Kidney glomerular epithelial cell (primary cell): ENCODE data around the gene ATP1A3.
"Not testable (repeated sequence)": the region's sequence is repeated elsewhere in the genome, so short reads cannot be mapped to it uniquely, and the experiment has no call there.

Experiments
- DNase-seq: peaks from one replicate; lab custom pipeline; 2025; lab: John Stamatoyannopoulos, UW

Gene ATP1A3

GRCh38 chr19:42010245-42011126 lies 16.5 kb upstream of the ATP1A3 start:
- DNase-seq: no peak

DNA sequence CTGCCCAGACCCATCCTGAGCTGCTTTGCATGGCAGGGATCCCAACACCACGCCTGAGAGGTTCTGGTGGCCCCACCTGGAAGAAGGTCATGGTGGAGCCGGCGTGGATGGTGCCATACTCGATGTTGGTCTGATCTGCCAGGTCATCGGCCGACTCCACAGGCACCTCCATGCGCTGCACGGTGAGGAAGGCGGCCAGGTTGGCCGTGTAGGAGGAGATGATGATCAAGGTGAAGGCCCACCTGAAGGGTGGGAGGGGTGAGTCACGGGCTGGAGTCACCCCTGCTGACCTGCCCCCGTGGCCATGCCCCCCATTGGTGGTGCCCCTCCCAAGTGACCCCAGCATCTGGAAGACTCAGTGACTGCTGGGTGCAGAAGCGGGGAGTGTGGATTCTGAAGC lies 12.5 kb upstream of the ATP1A3 start:
- DNase-seq: no peak

GRCh38 chr19:42005504-42005903 lies 11.5 kb upstream of the ATP1A3 start:
- no peak for DNase-seq

- DNase-seq: no peak
Observed at GRCh38 chr19:42003506-42004294, 9.7 kb upstream of the ATP1A3 start.

GRCh38 chr19:41999878-42000208 lies 5.8 kb upstream of the ATP1A3 start:
- no peak for DNase-seq

DNA sequence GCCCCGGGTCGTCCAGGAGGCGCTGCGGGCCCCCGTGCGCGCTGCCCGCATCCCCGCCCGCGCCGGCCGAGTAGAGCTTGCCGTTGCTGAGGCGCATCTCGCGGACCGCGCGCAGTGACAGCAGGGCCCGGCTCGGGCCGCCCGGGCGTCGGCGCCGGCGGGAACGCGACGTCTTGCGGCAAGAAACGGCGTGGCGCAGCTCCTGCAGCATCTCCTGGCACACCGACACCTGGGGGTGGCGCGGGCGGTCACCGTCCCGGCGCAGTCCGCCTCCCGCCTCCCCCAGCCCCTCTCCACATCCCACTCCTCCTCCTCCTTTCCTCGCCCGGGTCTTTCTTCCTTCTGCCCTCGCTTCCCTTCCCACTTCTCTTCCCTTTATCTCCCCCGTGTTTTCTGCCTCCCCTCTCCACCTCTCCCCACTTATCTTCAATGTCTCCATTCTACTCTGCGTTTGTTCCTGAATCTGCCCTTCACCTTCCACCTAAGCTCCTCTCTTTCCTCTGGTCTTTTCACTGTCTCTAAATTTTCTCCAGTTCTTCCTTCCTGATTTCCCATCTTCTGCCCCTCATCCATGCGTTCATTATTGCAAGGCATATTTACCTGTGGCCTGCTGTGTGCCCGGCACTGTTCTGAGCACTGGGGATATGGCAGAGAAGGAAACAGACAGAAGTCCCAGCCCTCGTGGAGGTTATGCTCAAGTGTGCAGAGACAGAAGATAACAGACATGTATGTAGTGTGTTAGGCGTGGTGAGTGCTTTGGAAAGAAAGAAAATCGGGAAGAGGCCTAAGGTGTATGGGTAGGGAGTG lies 5.2 kb upstream of the ATP1A3 start:
- no peak for DNase-seq

DNA sequence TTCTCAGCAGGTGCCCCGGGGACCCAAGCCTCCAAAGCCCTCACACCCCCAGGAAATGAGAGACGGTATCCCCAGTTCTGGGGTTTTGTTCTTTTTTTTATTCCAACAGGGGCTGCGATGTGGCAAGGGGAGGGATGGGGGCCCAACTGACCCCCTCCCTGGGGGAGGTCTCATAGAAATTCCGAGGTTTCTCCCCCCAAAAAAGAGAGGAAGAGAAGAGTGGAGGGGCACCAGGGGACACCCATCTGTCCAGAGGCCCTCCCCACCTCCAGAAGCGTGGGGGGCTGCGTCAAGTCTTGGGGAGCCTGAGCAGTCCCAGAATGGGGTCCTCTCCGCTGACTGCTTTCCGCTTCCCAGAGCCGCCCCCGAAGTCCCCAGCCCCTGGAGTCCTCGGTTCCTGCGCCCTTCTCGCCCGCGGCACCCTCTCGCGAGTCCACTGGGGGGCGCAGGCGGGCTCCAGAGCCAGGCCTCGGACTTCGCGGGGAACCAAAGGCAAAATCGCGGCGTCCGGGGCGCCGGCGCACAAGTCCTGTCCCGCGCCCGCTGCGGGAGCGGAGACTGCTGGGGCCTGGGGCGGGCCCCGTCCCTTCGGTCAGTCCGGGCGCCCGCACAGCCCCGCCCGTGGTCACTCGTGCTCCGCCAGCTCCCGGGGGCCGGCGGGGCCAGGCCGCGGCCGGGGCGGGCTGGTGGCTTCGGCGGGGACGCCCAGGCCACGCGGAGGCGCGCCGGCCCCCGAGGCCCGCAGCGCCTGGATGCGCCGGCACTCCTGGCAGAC lies 4.4 kb upstream of the ATP1A3 start:
- DNase-seq: no peak

- no peak for DNase-seq
Observed at GRCh38 chr19:41997851-41998229, 3.8 kb upstream of the ATP1A3 start.

DNA sequence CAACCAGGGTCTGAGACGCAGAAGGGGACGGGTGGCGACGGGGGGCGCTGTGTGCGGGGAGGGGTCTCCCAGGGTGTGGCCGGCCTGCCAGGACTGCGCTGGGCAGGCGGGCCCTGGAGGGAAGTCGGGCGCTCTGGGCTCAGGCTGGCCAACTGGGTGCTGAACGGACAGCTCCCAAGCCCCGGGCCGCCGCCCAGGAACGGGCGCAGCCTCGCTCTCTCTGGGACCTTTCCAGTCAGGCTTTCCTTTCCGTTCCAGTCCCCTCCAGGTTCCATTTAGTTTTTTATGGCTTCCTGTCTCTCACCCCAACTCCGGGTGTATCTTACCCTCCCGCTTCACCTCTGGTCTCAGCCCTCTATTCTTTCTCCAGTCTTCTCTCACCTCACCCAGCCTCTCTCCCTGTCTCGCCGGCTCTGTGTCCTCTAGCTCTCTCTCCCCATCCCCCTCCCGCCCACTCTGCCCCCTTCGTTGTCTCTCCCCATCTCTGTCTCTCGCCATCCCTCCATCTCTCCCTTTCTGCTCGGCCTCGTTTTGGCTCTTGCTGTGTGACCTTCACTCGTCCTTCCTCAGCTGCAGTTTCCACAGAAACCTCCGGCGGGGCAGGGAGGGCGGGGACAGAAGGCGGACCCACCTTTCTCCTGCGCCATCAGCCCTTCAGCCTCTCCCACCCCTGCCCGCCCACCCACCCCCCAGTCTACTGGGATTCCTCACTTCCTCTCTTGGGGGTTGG lies 3.3 kb upstream of the ATP1A3 start:
- peak; percentile 6 for DNase-seq

- no peak for DNase-seq
Observed at GRCh38 chr19:41995959-41996797, 2.1 kb upstream of the ATP1A3 start.

GRCh38 chr19:41994994-41995958 lies 1.2 kb upstream of the ATP1A3 start:
- no peak for DNase-seq

DNA sequence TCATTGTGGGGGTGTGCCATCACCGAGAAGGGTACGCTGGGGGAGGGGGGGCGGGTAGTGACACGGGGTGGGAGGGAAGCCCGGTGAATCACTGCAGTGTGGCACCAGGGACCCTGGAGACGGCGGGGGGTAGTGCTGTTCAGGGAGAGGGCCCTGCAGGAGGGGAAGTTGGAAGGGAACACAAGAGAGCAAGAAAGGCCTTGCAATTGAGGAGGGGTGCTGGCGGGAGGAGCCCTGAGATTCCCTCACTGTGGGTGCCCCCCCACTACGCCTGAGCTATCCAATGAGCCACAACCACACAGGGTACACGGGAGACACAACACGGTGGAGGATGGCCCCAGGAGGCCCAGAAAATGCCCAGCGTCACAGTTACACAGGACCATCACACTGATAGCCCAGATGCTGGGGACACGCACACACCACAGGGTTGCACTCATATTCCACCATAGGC lies 516 bp upstream of the ATP1A3 start:
- DNase-seq: no peak

DNA sequence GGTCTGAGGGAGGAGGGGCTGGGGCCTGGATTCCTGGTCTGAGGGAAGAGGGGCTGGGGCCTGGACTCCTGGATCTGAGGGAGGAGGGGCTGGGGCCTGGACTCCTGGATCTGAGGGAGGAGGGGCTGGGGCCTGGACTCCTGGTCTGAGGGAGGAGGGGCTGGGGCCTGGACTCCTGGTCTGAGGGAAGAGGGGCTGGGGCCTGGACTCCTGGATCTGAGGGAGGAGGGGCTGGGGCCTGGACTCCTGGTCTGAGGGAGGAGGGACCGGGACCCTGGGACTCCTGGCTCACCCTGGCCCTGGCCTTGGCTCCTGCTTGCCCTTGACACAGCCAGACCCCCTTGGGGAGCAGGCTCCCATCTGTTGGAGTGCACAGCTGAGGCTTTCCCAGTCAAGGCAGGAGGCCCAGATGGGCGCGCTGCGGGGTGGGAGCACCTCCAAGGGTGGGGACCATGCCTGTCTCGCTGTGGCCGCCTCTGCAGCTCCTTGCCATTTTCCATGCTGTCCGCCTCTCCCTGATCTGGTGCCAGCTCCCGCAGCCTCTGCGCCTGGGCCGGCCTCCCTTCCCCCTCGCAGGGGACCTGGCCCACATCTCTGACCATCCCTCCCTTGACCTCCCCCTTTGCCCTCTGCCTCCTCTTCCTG lies 2.0 kb downstream of the ATP1A3 start:
- DNase-seq: not testable (repeated sequence)

DNA sequence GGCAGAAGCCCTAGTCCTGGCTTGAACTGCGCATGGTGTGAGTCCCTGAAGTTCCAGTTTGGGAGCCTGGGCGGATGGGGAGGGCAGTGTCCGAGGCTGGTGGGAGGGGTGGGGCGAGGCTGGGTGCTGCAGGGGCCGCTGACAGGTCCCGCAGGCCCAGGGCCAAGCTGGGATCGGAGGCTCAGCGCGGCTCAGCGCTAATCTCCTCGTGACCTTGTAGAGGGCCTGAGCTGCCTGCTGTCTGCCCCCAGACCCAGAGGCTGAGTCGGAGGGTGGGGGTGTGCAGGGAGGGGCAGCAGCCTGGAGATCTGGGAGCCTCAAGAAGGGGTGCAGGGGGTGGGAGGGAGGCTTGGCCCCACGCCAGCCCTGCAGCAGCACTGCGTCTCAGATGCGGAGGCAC lies 3.0 kb downstream of the ATP1A3 start:
- no peak for DNase-seq

DNA sequence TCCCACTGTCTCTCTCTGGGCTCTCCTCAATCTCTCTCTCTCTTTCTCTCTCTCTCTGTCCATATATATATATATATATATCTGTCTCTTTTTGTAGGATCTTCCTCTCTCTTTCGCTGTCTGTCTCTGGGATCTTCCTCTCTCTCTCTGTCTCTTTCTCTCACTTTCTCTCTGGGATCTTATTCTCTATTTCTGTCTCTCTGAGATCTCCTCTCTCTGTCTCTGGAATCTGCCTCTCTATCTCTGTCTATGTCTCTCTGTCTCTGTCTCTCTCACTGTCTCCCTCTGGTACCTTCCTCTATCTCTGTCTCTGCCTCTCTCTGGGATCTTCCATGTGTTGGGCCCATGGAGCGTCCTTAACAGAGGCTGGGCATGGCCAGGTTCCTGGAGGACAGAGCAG lies 3.4 kb downstream of the ATP1A3 start:
- no peak for DNase-seq

DNA sequence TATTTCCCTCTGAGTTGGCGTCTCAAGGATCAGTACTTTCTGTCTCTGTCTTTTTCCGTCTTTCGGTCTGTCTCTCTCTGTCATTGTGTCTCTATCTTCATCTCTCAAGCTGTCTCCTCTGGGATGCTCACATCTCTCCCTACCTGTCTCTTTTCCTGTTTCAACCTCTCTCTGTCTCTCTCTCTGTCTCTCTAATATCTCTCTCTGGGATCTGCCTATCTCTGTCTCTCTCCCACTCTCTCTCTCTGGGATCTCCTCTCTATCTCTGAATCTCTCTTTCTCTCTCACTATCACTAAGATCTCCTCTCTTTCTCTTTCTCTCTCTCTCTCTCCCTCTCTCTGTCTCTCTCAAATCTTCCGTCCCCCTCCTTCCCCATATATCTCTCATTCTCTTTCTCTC lies 4.0 kb downstream of the ATP1A3 start:
- DNase-seq: no peak

DNA sequence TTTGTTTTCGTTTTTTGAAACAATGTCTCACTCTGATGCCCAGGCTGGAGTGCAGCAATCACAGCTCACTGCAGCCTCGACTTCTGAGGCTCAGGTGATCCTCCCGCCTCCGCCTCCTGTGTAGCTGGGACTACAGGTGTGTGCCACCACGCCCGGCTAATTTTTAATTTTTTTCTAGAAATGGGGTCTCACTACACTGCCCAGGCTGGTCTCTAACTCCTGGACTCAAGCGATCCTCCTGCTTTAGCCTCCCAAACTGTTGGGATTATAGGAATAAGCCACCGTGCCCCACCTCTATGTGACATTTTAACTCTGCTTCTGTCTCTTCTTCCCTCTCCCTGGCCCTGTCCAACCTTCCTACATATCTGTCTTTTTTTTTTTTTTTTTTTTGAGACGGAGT lies 5.1 kb downstream of the ATP1A3 start:
- no peak for DNase-seq

DNA sequence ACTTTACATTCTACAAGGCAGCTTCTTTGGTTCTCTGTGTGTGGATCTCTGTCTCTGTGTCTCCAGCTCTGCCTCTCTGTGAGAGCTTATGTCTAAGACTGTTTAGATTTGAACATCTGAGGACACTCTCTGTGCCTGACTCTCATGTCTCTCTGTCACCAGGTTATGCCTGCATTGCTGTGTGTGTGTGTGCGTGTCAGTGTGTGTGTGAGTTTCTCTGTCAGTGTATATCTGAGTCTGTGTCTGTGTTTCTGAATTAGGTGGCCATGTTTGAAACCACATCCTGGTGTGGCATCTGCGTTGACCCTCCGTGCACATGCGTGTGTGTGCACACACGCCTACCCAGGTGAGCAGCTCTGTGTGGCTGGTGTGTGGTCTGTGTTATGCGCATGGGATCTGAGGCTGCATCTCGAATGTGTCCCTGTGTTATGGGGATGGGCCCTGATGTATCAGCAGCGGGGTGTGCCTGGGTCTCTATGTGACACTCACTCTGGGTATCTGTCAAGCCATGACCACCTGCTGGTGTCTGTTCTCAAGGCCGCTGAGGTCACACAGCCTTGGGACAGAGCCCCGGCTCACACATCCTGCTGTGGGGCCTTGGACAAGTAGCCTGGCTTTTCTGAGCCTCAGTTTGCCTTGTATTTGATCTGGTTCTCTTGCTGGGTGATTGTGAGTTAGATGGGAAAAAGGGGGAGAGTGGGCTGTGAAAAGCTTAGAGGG lies 6.7 kb downstream of the ATP1A3 start:
- no peak for DNase-seq
